GM19099 (cell line): ENCODE data around the gene ZNF670.

Source experiments
- POLR2A ChIP-seq: IDR thresholded peaks from 3 replicates; pipeline ENCODE4 v1.6.1; 2011; ENCODE audit warnings: low read depth; ENCODE audit not compliant: insufficient read length; ENCODE audit errors: extremely low read depth

ZNF670 gene

DNA sequence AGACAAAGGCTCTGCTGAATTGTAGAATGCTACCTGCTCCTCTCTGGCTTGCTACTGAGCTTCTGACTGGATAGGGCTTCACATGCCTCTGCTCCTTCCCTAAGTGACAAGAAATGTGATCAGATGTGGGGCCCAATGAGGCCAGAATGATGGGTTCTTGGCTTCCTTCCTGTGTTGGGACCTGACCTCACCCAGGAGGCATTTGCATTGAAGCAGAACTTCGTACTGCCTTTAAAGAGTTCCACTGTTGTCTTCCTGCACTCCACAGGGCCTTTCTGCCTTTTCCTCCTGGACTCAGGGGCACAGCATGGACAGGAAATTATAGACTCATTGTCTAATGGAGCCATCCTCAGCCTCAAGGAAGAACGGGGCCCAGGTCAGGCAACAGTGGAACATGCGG is 14.3 kb downstream of the ZNF670 start:
- no peak for TF ChIP-seq POLR2A

DNA sequence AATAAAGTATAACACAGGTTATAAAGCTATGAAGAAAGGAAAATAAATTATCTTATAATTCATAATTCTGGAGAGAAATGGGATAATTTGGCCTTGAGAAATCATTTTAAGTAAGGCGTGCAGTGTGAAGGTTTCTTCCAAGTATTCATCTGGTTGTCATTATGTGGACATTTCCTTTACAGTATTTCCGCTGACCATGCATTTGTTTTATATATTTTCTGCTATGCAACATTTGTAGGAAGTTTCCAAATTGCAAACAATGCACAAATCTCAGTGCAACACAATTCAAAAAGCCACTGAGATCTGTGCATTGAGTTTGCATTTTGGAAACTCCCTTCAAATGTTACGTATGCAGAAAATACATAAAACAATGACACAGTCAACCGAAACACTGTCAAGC is 17.8 kb downstream of the ZNF670 start:
- TF ChIP-seq POLR2A = no peak

DNA sequence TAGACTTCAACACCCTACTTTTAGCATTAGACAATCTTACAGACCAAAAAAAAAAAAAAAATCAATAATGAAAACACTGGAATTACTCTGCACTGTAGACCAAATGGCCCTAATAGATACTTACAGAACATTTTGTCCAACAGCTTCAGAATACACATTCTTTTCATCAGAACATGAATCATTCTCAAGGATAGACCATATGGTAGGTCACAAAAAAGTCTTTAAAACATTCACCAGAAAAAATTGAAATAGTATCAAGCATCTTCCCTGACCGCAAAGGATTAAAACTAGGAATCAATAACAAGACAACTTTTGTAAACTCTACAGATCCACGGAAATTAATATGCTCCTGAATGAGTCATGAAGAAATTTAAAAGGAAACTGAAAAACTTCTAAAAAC is 22.5 kb downstream of the ZNF670 start:
- TF ChIP-seq POLR2A = no peak

DNA sequence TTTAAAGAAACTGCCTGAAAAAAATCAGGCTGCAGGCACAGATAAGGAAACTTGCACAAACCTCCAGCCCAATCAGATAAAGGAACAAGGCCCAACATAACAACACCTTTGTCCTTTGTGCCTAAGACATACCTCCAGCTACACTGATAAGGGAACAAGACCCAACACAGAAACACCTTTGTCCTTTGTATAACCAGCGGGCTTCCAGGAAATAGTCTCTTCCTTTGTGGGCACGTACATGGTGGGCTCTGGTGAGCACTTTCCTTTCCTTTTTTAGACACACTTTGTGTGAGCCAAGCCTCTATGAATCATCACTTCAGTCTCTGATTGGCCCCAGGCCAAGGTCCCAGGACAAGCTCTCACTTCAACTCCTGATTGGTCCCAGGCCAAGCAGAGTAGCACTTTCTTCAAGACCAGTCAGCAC is 23.6 kb downstream of the ZNF670 start:
- TF ChIP-seq POLR2A = no peak

DNA sequence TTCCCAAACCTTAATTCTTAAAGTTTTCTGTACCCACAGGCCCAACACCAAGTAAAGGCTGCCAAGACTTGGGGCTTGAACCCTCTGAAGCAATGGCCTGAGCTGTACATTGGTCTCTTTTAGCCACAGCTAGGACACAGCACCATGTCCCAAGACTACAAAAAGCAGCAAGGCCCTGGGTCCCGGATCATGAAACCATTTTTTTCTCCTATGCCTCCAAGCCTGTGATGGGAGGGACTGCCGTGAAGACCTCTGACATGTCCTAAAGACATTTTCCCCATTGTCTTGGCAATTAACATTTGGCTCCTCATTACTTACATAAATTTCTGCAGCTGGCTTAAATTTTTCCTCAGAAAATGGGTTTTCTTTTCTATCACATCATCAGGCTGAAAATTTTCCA is 30.9 kb downstream of the ZNF670 start:
- no peak for TF ChIP-seq POLR2A

DNA sequence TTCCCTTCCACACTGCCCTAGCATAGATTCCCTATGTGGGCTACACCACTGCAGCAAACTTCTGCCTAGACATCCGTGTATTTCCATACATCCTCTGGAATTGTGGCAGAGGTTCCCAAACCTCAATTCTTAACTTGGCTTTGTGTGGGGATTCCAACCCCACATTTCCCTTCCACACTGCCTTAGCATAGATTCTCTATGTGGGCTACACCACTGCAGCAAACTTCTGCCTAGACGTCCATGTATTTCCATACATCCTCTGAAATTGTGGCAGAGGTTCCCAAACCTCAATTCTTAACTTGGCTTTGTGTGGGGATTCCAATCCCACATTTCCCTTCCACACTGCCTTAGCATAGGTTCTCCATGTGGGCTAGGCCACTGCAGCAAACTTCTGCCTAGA is 31.4 kb downstream of the ZNF670 start:
- TF ChIP-seq POLR2A = no peak

DNA sequence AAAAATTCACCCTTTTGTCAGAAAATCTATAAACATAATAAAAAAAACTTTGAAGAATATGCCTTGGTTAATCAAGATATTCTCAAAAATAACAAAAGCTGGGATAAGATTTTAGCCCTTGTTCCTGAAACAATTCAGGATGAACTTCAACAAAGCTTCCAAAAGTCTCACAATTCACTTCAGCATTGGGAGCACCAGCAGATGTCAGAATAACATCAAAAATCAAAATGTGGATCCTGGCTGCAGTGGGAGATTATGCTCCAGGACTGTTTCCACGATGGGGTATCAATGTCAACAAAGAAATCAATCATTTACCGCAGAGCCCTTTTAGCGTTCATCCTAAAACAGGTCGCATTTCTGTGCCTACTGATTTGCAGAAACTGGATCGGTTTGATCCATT is 35.2 kb downstream of the ZNF670 start:
- no peak for TF ChIP-seq POLR2A

DNA sequence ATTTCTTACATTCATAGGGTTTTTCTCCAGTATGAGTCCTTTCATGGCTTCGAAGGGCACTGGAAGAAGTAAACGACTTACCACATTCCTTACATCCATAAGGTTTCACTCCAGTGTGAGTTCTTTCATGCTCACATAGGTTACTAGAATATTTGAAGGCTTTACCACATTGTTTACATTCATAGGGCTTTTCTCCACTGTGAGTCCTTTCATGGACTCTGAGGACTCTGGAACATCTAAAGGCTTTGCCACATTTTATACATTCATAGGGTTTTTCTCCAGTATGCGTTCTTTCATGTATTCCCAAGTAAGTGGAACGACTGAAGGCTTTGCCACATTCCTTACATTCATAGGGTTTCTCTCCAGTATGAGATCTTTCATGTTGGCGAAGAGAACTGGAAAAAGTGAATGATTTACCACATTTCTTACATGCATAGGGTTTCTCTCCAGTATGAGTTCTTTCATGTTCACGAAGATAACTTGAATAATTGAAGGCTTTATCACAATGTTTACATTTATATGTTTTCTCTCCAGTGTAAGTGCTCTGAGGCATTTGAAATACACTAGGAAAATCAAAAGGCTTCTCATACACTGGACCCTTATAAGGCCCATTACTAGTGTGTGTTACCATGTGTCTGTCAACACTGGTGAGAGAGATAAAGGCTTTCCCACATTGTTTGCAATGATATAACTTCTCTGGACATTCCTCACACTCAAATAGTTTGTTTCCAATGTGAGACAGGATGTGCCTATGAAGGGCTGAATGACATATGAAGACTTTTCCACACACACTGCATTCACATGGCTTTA is 40.9 kb downstream of the ZNF670 start:
- no peak for TF ChIP-seq POLR2A
